HG03060 (cell line): ENCODE results near the gene IRX1.

ENCODE experiments used
- ATAC-seq: cut with Tn5 transposase; IDR thresholded peaks from one replicate; pipeline ENCODE4 v1.9.1; 2021; ENCODE audit warnings: low read depth, moderate number of reproducible peaks; ENCODE audit not compliant: unreplicated experiment

IRX1 gene

GRCh38 chr5:3642231-3642630 lies 46.6 kb downstream of the IRX1 start:
- ATAC-seq = no peak

GRCh38 chr5:3650320-3650719 lies 54.7 kb downstream of the IRX1 start:
- no peak for ATAC-seq

GRCh38 chr5:3650868-3651267 lies 55.2 kb downstream of the IRX1 start:
- no peak for ATAC-seq
